GM12878 (cell line): ENCODE results near the gene NOL3. TPM values are rescaled to one million over a fixed set of nuclear protein-coding genes. Genes with fewer than 3 reads are reported as not detected.
A peak's percentile ranks its signal among the peaks of the same experiment; 100 is the strongest.

ENCODE experiments used
- ATAC-seq: fragments of 200-7000 bp; cut with Tn5 transposase; 3 replicates; pipeline ENCODE4 v1.9.1; 2020; ENCODE audit warnings: mild to moderate bottlenecking, moderate library complexity
- BruUV-seq: library from RNA; stranded (reverse); fragments of 400-500 nt; replicated peaks from 2 replicates; lab custom pipeline; 2021; lab: Mats Ljungman, UMichigan
- CTCF ChIA-PET: fragments of 300-600 bp; sonication (Branson Sonifier 250); formaldehyde crosslinking; extraction: SDS; loops from one replicate; lab custom pipeline; 2021; ENCODE audit warnings: inconsistent platforms; lab: Yijun Ruan, JAX
- POLR2A ChIA-PET: fragments of 350-600 bp; formaldehyde crosslinking; extraction: SDS; loops from one replicate; lab custom pipeline; 2021; ENCODE audit warnings: inconsistent platforms; lab: Charles Lee
- RAD21 ChIA-PET: fragments of 300-600 bp; sonication (Branson Sonifier 250); formaldehyde crosslinking; loops from one replicate; lab custom pipeline; 2023; ENCODE audit warnings: antibody characterized with exemption; ENCODE audit not compliant: unreplicated experiment; lab: Charles Lee
- SMC1A ChIA-PET: fragments of 300-600 bp; sonication (Branson Sonifier 250); formaldehyde crosslinking; loops from one replicate; lab custom pipeline; 2023; ENCODE audit not compliant: unreplicated experiment, uncharacterized antibody; lab: Charles Lee
- DNase-seq: peaks from one replicate; pipeline ENCODE4 v3.0.0-alpha.2; 2011; ENCODE audit warnings: low read depth, low spot score
- FAIRE-seq: peaks from 3 replicates; lab custom pipeline; 2011; peaks lifted over from hg19 to GRCh38; lab: Jason Lieb, UNC
- H2AFZ ChIP-seq: 2 replicates; pipeline ENCODE4 v1.6.0; 2011; ENCODE audit warnings: low read depth, low read length, control low read depth; ENCODE audit not compliant: control insufficient read depth
- H3K27ac ChIP-seq: 2 replicates; pipeline ENCODE4 v1.5.1; 2011; ENCODE audit warnings: control low read depth; ENCODE audit not compliant: control insufficient read depth, insufficient read depth
- H3K27me3 ChIP-seq, 2 experiments: replicated peaks in 1 of 2; 2 replicates each; pipeline versions ENCODE4 v1.6.0 to v1.6.1; 2011; ENCODE audit warnings: low read length in 1 of 2; ENCODE audit not compliant: control insufficient read depth in 2 of 2, insufficient read depth in 2 of 2
- H3K36me3 ChIP-seq, 2 experiments: 2 replicates each; pipeline ENCODE4 v1.5.1; 2011; ENCODE audit warnings: low read length in 1 of 2; ENCODE audit not compliant: control insufficient read depth in 2 of 2, insufficient read depth in 2 of 2
- H3K4me1 ChIP-seq: 2 replicates; pipeline ENCODE4 v1.6.1; 2011; ENCODE audit warnings: mild to moderate bottlenecking, low read length, moderate library complexity, mixed read lengths; ENCODE audit not compliant: control insufficient read depth, insufficient read depth
- H3K4me2 ChIP-seq: 2 replicates; pipeline ENCODE4 v1.6.0; 2011; ENCODE audit warnings: control low read depth; ENCODE audit not compliant: control insufficient read depth, insufficient read depth
- H3K4me3 ChIP-seq: fragments of 200-600 bp; sonication (generic); 2 replicates; pipeline ENCODE4 v1.5.1; 2016
- H3K79me2 ChIP-seq: 2 replicates; pipeline ENCODE4 v1.6.0; 2011; ENCODE audit warnings: low read length; ENCODE audit not compliant: control insufficient read depth, insufficient read depth
- H3K9ac ChIP-seq: 2 replicates; pipeline ENCODE4 v1.8.0; 2011; ENCODE audit warnings: low read length, control low read depth, mixed read lengths; ENCODE audit not compliant: control insufficient read depth, insufficient read depth
- H3K9me3 ChIP-seq: replicated peaks from 3 replicates; pipeline ENCODE4 v1.5.1; 2011; ENCODE audit warnings: mild to moderate bottlenecking, low read length; ENCODE audit not compliant: control insufficient read depth, insufficient read depth
- H4K20me1 ChIP-seq: 2 replicates; pipeline ENCODE4 v1.6.0; 2011; ENCODE audit not compliant: control insufficient read depth, insufficient read depth
- ASH2L ChIP-seq: fragments of 300-600, 200-600 bp; sonication (generic); IDR thresholded peaks from 2 replicates; pipeline ENCODE4 v1.6.1; 2017; ENCODE audit warnings: low read depth, mild to moderate bottlenecking, borderline replicate concordance
- ATF3 ChIP-seq: IDR thresholded peaks from 2 replicates; pipeline ENCODE4 v1.6.1; 2011; ENCODE audit warnings: low read depth, mild to moderate bottlenecking, low read length, moderate library complexity, borderline replicate concordance; ENCODE audit errors: extremely low read depth
- BMI1 ChIP-seq: fragments of 450-650 bp; IDR thresholded peaks from 2 replicates; pipeline ENCODE4 v1.6.1; 2016; ENCODE audit warnings: mild to moderate bottlenecking, moderate library complexity, borderline replicate concordance
- BRCA1 ChIP-seq: IDR thresholded peaks from 2 replicates; pipeline ENCODE4 v1.6.1; 2011; ENCODE audit warnings: low read depth, low read length, improper control_type of control experiment
- CEBPB ChIP-seq, 2 experiments: fragments of 150-350 bp in 1 of 2; IDR thresholded peaks; 2 replicates each; pipeline ENCODE4 v1.6.1; 2012 to 2014; ENCODE audit warnings: low read depth in 2 of 2, low read length in 2 of 2, borderline replicate concordance in 1 of 2, inconsistent platforms in 1 of 2
- CEBPZ ChIP-seq: fragments of 150-350 bp; IDR thresholded peaks from 2 replicates; pipeline ENCODE4 v1.6.1; 2016; ENCODE audit warnings: low read depth, low read length
- CREB1 ChIP-seq: IDR thresholded peaks from 2 replicates; pipeline ENCODE4 v1.6.1; 2012; ENCODE audit warnings: low read depth, mild to moderate bottlenecking, inconsistent platforms
- HDAC2 ChIP-seq: fragments of 200-600 bp; sonication (generic); IDR thresholded peaks from 2 replicates; pipeline ENCODE4 v1.6.1; 2017
- JUNB ChIP-seq: IDR thresholded peaks from 2 replicates; pipeline ENCODE4 v1.6.1; 2016; ENCODE audit warnings: antibody characterized with exemption, mild to moderate bottlenecking
- MXI1 ChIP-seq: fragments of 150-350 bp; IDR thresholded peaks from 2 replicates; pipeline ENCODE4 v1.6.1; 2011; ENCODE audit warnings: low read depth, mild to moderate bottlenecking, inconsistent platforms, low read length, improper control_type of control experiment
- NKRF ChIP-seq: fragments of 450-650 bp; conservative IDR thresholded peaks from 2 replicates; pipeline ENCODE4 v1.6.1; 2017; ENCODE audit warnings: mild to moderate bottlenecking, moderate library complexity
- NR2C1 ChIP-seq: fragments of 450-650 bp; IDR thresholded peaks from 2 replicates; pipeline ENCODE4 v1.6.1; 2017; ENCODE audit warnings: antibody characterized with exemption, mild to moderate bottlenecking, moderate library complexity
- NR2C2 ChIP-seq: IDR thresholded peaks from 2 replicates; pipeline ENCODE4 v1.6.1; 2011; ENCODE audit warnings: borderline replicate concordance, low read depth; ENCODE audit not compliant: control insufficient read depth, insufficient read length
- PKNOX1 ChIP-seq: fragments of 450-650 bp; IDR thresholded peaks from 2 replicates; pipeline ENCODE4 v1.6.1; 2016; ENCODE audit warnings: mild to moderate bottlenecking
- RBBP5 ChIP-seq: fragments of 200-600 bp; sonication (generic); conservative IDR thresholded peaks from 2 replicates; pipeline ENCODE4 v1.6.1; 2016
- STAT3 ChIP-seq: IDR thresholded peaks from 2 replicates; pipeline ENCODE4 v1.6.1; 2011; ENCODE audit warnings: low read depth, low read length, improper control_type of control experiment
- SUPT20H ChIP-seq: IDR thresholded peaks from 2 replicates; pipeline ENCODE4 v1.6.1; 2011; ENCODE audit warnings: low read depth, mild to moderate bottlenecking, low read length, moderate library complexity, borderline replicate concordance; ENCODE audit not compliant: control insufficient read depth
- YBX1 ChIP-seq: fragments of 450-650 bp; IDR thresholded peaks from 2 replicates; pipeline ENCODE4 v1.6.1; 2016; ENCODE audit warnings: antibody characterized with exemption
- WGBS: methylation state at CpG from one replicate; pipeline ENCODE4 v1.1.6; 2016; ENCODE audit warnings: low lambda C conversion rate; ENCODE audit not compliant: insufficient replicate concordance, insufficient coverage; ENCODE audit errors: missing lambda C conversion rate; 5-methylcytosine and 5-hydroxymethylcytosine counted together
- in situ Hi-C: fragments of 300-500 bp; cut with MboI; formaldehyde crosslinking; loops from 9 replicates; pipeline ENCODE4 v1.14.3; 2018; ENCODE audit warnings: mixed read lengths
- intact Hi-C: fragments of 100-400 bp; cut with micrococcal nuclease; formaldehyde crosslinking; loops from one replicate; pipeline ENCODE4 v1.14.2; 2022; ENCODE audit not compliant: unreplicated experiment
- polyA plus RNA-seq, 11 experiments: library from polyadenylated mRNA; depleted of rRNA in 4 of 11; unstranded in 6 of 11; stranded (reverse) in 5 of 11; fragments of >200 nt; fragmentation: Nextera tagmentation in 4 of 11; fragmentation: Illumina TruSeq in 1 of 11; extraction: Ambion mirVana in 4 of 11; extraction: Trizol in 1 of 11; gene quantifications; 1 replicate in 1 of 11; 2 replicates in 10 of 11; pipeline versions ENCODE4 v1.2.1 to v1.2.3, GENCODE V29; 2011 to 2016; ENCODE audit warnings: inconsistent platforms in 2 of 11, missing spikeins in 2 of 11, low read depth in 1 of 11
- total RNA-seq, 4 experiments: library from RNA; depleted of rRNA in 3 of 4; stranded (reverse); fragments of >200 nt in 3 of 4; fragmentation: Illumina TruSeq in 1 of 4; extraction: Trizol in 1 of 4; gene quantifications; 2 replicates each; pipeline versions ENCODE4 v1.2.1 to v1.2.3, GENCODE V29; 2013 to 2021

The NOL3 gene
- total and polyA plus RNA-seq, 10 of the 15 experiments (the other 5 are each of a cell fraction or from before 2014, with no cell fraction given) = 0.31 to 18.4 (median 2.7) TPM

GRCh38 chr16:67164599-67165061, 5.7 kb upstream of the NOL3 start, which contains the start of gene HSF4:
HSF4 (plus strand) TSS chr16:67164745; CDS start chr16:67164812, 67 bp downstream.
- ChIA-PET RAD21 (no interaction called here), CTCF (no interaction called here), POLR2A (interaction anchor here (8.2 kb wide), 1 partner anchor 8 kb away, joined by 137 read pairs; the partner anchor contains the start of gene NOL3), SMC1A (no interaction called here)
- no peaks in the 10 kb centered on the region; the same call in 1 of the 2 replicates for H4K20me1 ChIP-seq
- DNase-seq (no peak), ATAC-seq (peak; percentile 2), FAIRE-seq (no peak)
- H2AFZ ChIP-seq = peak within 1 kb of the TSS; percentile 70
- 1% methylated on average over 12 of the region's 41 CpGs for WGBS
- H3K4me2 ChIP-seq = peak within 1 kb of the TSS; percentile 83
- H3K4me1 ChIP-seq = peaks cover 42% of the 10 kb centered on the region
- H3K4me3 ChIP-seq = peak within 1 kb of the TSS; percentile 53; the same call in 1 of the 2 replicates
- intact Hi-C loops = no loop called here
- H3K79me2 ChIP-seq = no peaks in the 10 kb centered on the region; the same call in 1 of the 2 replicates
- H3K9ac ChIP-seq = no peak within 1 kb of the TSS; the same call in 1 of the 2 replicates
- H3K36me3 ChIP-seq = no peaks in the 10 kb centered on the region
- H3K27me3 ChIP-seq = peaks cover 2 to 18% of the 10 kb centered on the region in 2 experiments
- in situ Hi-C loops = no loop called here
- no peaks in the 10 kb centered on the region; the same call in 2 of the 3 replicates for H3K9me3 ChIP-seq
- no TSS peak for BruUV-seq
- no peak within 1 kb of the TSS for H3K27ac ChIP-seq
- TF ChIP-seq CEBPZ (no peak), PKNOX1 (no peak), MXI1 (peak; percentile 61; the same call in 1 of the 2 replicates), BRCA1 (no peak), CEBPB (IDR thresholded peaks at IDR 0.05; ENCODE audit: borderline replicate concordance in 1 of 2, low read depth in 2 of 2, low read length in 2 of 2) (no peak), RBBP5 (no peak), NR2C2 (no peak), HDAC2 (no peak), ATF3 (no peak), NR2C1 (0 out of 2 replicates have a peak, but pooled peaks have one; percentile 17), STAT3 (no peak), SUPT20H (no peak), BMI1 (no peak), CREB1 (no peak), ASH2L (no peak), NKRF (0 out of 2 replicates have a peak, but pooled peaks have one; percentile 23), YBX1 (no peak), JUNB (no peak)
